Stimulated activated naive CD8-positive, alpha-beta T cell treated with anti-CD3 and anti-CD28 coated beads, Interleukin-15, amount 100 ng/mL, for 72 hours (primary cell): Measurements from ENCODE around the gene IDH3G.

Experiments
- ATAC-seq: fragments of 150-1000 bp; cut with Tn5 transposase; 2 replicates; pipeline ENCODE4 v1.10.0; 2021; ENCODE audit warnings: mild to moderate bottlenecking, moderate library complexity
- DNase-seq, 2 donors: peaks; one replicate each; pipeline ENCODE4 v3.0.0; 2021 to 2022
- H3K27ac Mint-ChIP-seq, 2 donors: one replicate each; pipeline ENCODE4 v1.8.0; 2022; ENCODE audit warnings: mild to moderate bottlenecking in 2 of 2, mixed read lengths in 2 of 2, moderate library complexity in 2 of 2
- H3K27me3 Mint-ChIP-seq: one replicate; pipeline ENCODE4 v1.8.0; 2022; ENCODE audit warnings: mixed read lengths
- H3K4me1 Mint-ChIP-seq: one replicate; pipeline ENCODE4 v1.8.0; 2022; ENCODE audit warnings: mild to moderate bottlenecking, mixed read lengths
- H3K4me3 Mint-ChIP-seq, 2 donors: one replicate each; pipeline ENCODE4 v1.8.0; 2022; ENCODE audit warnings: mild to moderate bottlenecking in 2 of 2, mixed read lengths in 2 of 2, moderate library complexity in 1 of 2
- H3K9me3 Mint-ChIP-seq, 2 donors: one replicate each; pipeline ENCODE4 v1.8.0; 2022; ENCODE audit warnings: mixed read lengths in 2 of 2

The IDH3G gene

GRCh38 chrX:153794018-153794896 lies at the start of gene IDH3G, which contains the start of gene SSR4:
Gene IDH3G (minus strand): TSS chrX:153794375. CDS start chrX:153794326, 49 bp downstream.
Gene SSR4 (plus strand): TSS chrX:153794668. CDS start chrX:153794688, 20 bp downstream.
- ATAC-seq = peak; percentile 96
- peak within 1 kb of the TSS; percentile 96 to 97 for H3K27ac Mint-ChIP-seq

DNA sequence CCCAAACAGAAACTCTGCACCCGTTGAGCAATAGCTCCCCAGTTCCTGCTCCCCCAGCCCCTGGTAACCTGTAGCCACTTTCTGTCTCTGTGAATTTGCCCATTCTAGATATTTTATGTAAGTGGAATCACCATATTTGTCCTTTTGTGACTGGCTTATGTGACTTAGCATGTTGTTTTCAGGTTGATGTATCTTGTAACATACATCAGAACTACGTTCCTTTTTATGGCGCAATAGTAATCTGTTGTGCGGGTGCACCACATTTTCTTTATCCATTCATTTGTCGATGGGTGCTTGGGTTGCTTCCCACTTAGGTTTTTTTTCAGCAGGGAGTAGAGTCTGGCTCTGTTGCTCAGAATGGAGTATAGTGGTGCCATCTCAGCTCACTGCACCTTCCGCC lies 42.7 kb upstream of the IDH3G start:
- no peak overlapping the region for H3K4me3 Mint-ChIP-seq
- no peaks in the 10 kb centered on the region for H3K9me3 Mint-ChIP-seq
- DNase-seq (no peak), ATAC-seq (no peak)
- no peak overlapping the region for H3K27ac Mint-ChIP-seq
- peaks cover 13% of the 10 kb centered on the region for H3K27me3 Mint-ChIP-seq
- H3K4me1 Mint-ChIP-seq = no peaks in the 10 kb centered on the region

More at GRCh38 chrX:153794018-153794896, at the start of gene IDH3G, which contains the start of gene SSR4:
- peak within 1 kb of the TSS; percentile 94 to 99 for H3K4me3 Mint-ChIP-seq
- DNase-seq = peak; percentile 93 to 96
- H3K4me1 Mint-ChIP-seq = peaks cover 37% of the 10 kb centered on the region
- H3K27me3 Mint-ChIP-seq = no peaks in the 10 kb centered on the region
- no peaks in the 10 kb centered on the region for H3K9me3 Mint-ChIP-seq

GRCh38 chrX:153832728-153833127 lies 38.6 kb upstream of the IDH3G start:
- Mint-ChIP-seq H3K27ac (no peak overlapping the region), H3K4me3 (no peak overlapping the region), H3K27me3 (peaks cover 40% of the 10 kb centered on the region), H3K4me1 (peaks cover 5% of the 10 kb centered on the region), H3K9me3 (no peaks in the 10 kb centered on the region)
- DNase-seq (no peak), ATAC-seq (no peak)

- H3K4me3 Mint-ChIP-seq = peak overlapping the region; percentile 37 to 41
- peaks cover 5% of the 10 kb centered on the region for H3K4me1 Mint-ChIP-seq
- no peak overlapping the region for H3K27ac Mint-ChIP-seq
- no peak for DNase-seq
- H3K27me3 Mint-ChIP-seq = peaks cover 41% of the 10 kb centered on the region
- no peak for ATAC-seq
- no peaks in the 10 kb centered on the region for H3K9me3 Mint-ChIP-seq
These were observed 37.4 kb upstream of the IDH3G start for GRCh38 chrX:153831429-153832150.

GRCh38 chrX:153830640-153831428 lies 36.7 kb upstream of the IDH3G start:
- Mint-ChIP-seq H3K27ac (no peak overlapping the region), H3K4me3 (no peak overlapping the region), H3K4me1 (peaks cover 5% of the 10 kb centered on the region), H3K27me3 (peaks cover 41% of the 10 kb centered on the region), H3K9me3 (no peaks in the 10 kb centered on the region)
- DNase-seq (no peak), ATAC-seq (peak; percentile 29)

DNA sequence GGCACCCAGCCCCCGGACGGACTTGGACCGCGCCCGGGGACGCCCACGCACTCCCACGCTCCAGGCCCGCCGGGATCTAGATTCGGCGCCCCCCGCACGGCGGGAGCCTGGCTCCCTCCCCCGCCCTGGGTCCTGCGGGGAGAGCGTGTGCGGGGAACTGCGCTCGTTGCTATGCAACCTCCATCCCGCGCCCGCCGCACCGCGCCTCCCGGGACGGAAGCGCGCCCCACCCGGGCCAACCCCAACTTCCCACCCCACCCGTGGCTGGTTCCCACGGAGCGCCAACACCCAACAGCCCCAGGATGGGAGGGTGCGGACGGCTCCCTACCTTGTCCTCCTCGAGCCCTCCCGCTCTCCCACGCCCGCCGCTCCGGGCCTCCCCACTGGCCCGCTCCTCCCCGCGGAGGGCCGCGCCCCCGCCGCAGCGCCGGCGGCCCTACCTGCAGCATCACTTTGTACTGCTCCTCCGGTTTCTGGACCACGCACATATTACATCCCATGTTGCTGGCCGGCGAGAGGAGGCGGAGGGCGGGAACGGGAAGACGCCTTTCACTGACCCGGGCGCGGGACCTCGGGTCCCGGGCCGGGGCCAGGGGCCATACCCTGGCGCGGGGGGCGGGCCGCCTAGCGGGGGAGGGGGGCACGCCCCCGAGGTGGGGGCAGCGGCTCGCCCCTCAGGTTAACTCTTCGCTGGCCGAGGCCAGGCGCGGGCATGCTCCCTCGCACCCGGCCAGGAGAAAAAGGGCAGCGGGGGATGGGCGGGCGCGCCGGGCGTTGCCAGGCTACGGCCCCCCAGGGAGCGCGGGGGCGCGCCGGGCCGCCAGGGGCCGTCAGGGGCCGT lies 35.8 kb upstream of the IDH3G start, which contains the start of gene PDZD4:
TSS of gene PDZD4 (minus strand) at position 746 of the 841 bp plus-strand sequence. CDS start at position 500, 246 bp downstream.
- Mint-ChIP-seq H3K4me3 (peak within 1 kb of the TSS; percentile 51), H3K9me3 (no peaks in the 10 kb centered on the region), H3K27ac (no peak within 1 kb of the TSS), H3K27me3 (peaks cover 41% of the 10 kb centered on the region), H3K4me1 (peaks cover 5% of the 10 kb centered on the region)
- DNase-seq (no peak), ATAC-seq (peak; percentile 62)

DNA sequence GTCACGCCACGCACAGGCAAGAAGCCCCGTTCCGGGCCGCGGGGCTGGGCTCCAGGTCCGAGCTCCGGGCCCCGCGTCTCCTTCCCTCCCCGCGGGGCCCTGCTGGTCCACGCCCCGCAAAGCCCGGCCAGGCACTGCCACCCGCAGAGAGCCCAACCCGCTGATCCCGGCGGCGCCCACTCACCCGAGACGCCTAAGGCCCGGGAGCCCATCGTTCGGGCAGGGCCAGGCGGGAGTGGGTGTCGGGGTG lies 35.3 kb upstream of the IDH3G start:
- Mint-ChIP-seq H3K27me3 (peaks cover 41% of the 10 kb centered on the region), H3K27ac (no peak overlapping the region), H3K4me1 (peaks cover 5% of the 10 kb centered on the region), H3K4me3 (peak overlapping the region in 1 of 2 donors; percentile 26), H3K9me3 (no peaks in the 10 kb centered on the region)
- no peak for ATAC-seq
- no peak for DNase-seq

- ATAC-seq (peak; percentile 36), DNase-seq (no peak)
- peak overlapping the region in 1 of 2 donors; percentile 26 for H3K4me3 Mint-ChIP-seq
- no peaks in the 10 kb centered on the region for H3K9me3 Mint-ChIP-seq
- peaks cover 5% of the 10 kb centered on the region for H3K4me1 Mint-ChIP-seq
- no peak overlapping the region for H3K27ac Mint-ChIP-seq
- H3K27me3 Mint-ChIP-seq = peaks cover 41% of the 10 kb centered on the region
These were observed 34.8 kb upstream of the IDH3G start for GRCh38 chrX:153828723-153829548.

DNA sequence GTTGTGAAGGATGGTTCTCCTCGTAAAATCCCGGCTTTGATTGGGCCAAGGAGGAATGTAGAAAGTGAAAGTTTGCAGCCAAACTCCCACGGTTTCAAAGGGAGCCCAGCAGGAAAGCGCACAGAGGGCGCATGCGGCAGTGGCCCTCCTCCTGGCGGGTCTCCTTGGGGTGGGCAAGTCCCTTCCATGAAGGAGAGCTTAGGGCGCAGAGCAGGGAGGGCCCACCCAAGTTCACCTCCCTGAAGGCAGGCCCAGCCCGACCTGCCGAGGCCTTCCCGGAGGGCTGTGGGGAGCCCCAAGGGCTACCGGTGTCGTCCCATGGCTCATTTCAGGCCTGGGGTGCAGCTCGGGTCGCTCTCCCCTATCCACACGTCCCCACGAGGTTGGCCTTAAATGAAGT lies 34.1 kb upstream of the IDH3G start:
- DNase-seq = no peak
- Mint-ChIP-seq H3K4me3 (no peak overlapping the region), H3K27me3 (peaks cover 41% of the 10 kb centered on the region), H3K4me1 (peaks cover 5% of the 10 kb centered on the region), H3K9me3 (no peaks in the 10 kb centered on the region), H3K27ac (no peak overlapping the region)
- no peak for ATAC-seq

- no peak for ATAC-seq
- DNase-seq = no peak
- Mint-ChIP-seq H3K27ac (no peak overlapping the region), H3K4me3 (no peak overlapping the region), H3K9me3 (no peaks in the 10 kb centered on the region), H3K27me3 (peaks cover 37% of the 10 kb centered on the region), H3K4me1 (peaks cover 5% of the 10 kb centered on the region)
These were observed 33.7 kb upstream of the IDH3G start for GRCh38 chrX:153827903-153828302.

GRCh38 chrX:153827016-153827415 lies 32.8 kb upstream of the IDH3G start:
- Mint-ChIP-seq H3K27ac (no peak overlapping the region), H3K4me1 (peaks cover 14% of the 10 kb centered on the region), H3K4me3 (no peak overlapping the region), H3K27me3 (peaks cover 29% of the 10 kb centered on the region), H3K9me3 (no peaks in the 10 kb centered on the region)
- ATAC-seq (no peak), DNase-seq (no peak)

GRCh38 chrX:153825042-153825441 lies 30.9 kb upstream of the IDH3G start:
- ATAC-seq (no peak), DNase-seq (no peak)
- Mint-ChIP-seq H3K27ac (no peak overlapping the region), H3K4me3 (no peak overlapping the region), H3K9me3 (no peaks in the 10 kb centered on the region), H3K27me3 (peaks cover 19% of the 10 kb centered on the region), H3K4me1 (peaks cover 29% of the 10 kb centered on the region)

GRCh38 chrX:153824348-153824747 lies 30.2 kb upstream of the IDH3G start:
- peaks cover 33% of the 10 kb centered on the region for H3K4me1 Mint-ChIP-seq
- ATAC-seq (no peak), DNase-seq (no peak)
- H3K27ac Mint-ChIP-seq = no peak overlapping the region
- no peaks in the 10 kb centered on the region for H3K9me3 Mint-ChIP-seq
- H3K27me3 Mint-ChIP-seq = peaks cover 17% of the 10 kb centered on the region
- no peak overlapping the region for H3K4me3 Mint-ChIP-seq

GRCh38 chrX:153821066-153821465 lies 26.9 kb upstream of the IDH3G start:
- DNase-seq (no peak), ATAC-seq (no peak)
- H3K4me3 Mint-ChIP-seq = no peak overlapping the region
- peaks cover 43% of the 10 kb centered on the region for H3K4me1 Mint-ChIP-seq
- no peak overlapping the region for H3K27ac Mint-ChIP-seq
- no peaks in the 10 kb centered on the region for H3K27me3 Mint-ChIP-seq
- H3K9me3 Mint-ChIP-seq = no peaks in the 10 kb centered on the region
